Adrenal gland (tissue), 12 donors: Measurements from ENCODE around the gene RAD51B. TPM values are rescaled to one million over a fixed set of nuclear protein-coding genes. Genes with fewer than 3 reads are reported as not detected.

Experiments used
- DNase-seq, 7 donors: peaks; one replicate each; pipeline ENCODE4 v3.0.0-alpha.2; 2019 to 2020
- H3K27ac ChIP-seq, 5 donors: fragments of 200-600 bp; sonication (generic) in 4 of 5; 1 replicate in 3 of 5; 2 replicates in 2 of 5; pipeline versions ENCODE4 v1.5.1 to v1.8.0; 2016 to 2020; ENCODE audit warnings: mild to moderate bottlenecking in 1 of 5
- H3K27me3 ChIP-seq: fragments of 200-600 bp; 2 replicates; pipeline ENCODE4 v1.8.0; 2021
- H3K36me3 ChIP-seq, 2 donors: fragments of 200-600 bp; replicated peaks in 1 of 2; 1 replicate in 1 of 2; 2 replicates in 1 of 2; pipeline versions ENCODE4 v1.5.1 to v1.8.0; 2018 to 2022
- H3K4me1 ChIP-seq, 2 donors: fragments of 200-600 bp; replicated peaks in 1 of 2; 1 replicate in 1 of 2; 2 replicates in 1 of 2; pipeline versions ENCODE4 v1.5.1 to v1.8.0; 2018 to 2021
- H3K4me3 ChIP-seq, 4 donors: fragments of 200-600 bp; sonication (generic) in 3 of 4; one replicate each; pipeline ENCODE4 v1.5.1; 2016 to 2018
- H3K9me3 ChIP-seq, 3 donors: fragments of 200-600 bp; sonication (generic) in 1 of 3; replicated peaks in 1 of 3; 1 replicate in 2 of 3; 2 replicates in 1 of 3; pipeline versions ENCODE4 v1.5.1 to v1.8.0; 2016 to 2021
- CTCF ChIP-seq, 6 experiments: fragments of 450-650 bp in 4 of 6; fragments of 200-600 bp in 2 of 6; sonication (generic) in 1 of 6; IDR thresholded peaks; 1 replicate in 5 of 6; 2 replicates in 1 of 6; pipeline versions ENCODE4 v1.5.1 to v1.8.0; 2016 to 2021; ENCODE audit warnings: antibody characterized with exemption in 6 of 6, mild to moderate bottlenecking in 2 of 6, moderate library complexity in 1 of 6
- POLR2A ChIP-seq, 2 donors: fragments of 450-650 bp; IDR thresholded peaks; one replicate each; pipeline ENCODE4 v1.6.1; 2017; ENCODE audit warnings: antibody characterized with exemption in 2 of 2, mild to moderate bottlenecking in 2 of 2, moderate library complexity in 1 of 2
- WGBS, 4 donors: extraction: QIAGEN DNeasy Blood & Tissue Kit in 2 of 4; methylation state at CpG; one replicate each; pipeline versions ENCODE4 v1.1.5 to v1.1.7; 2013 to 2017; 5-methylcytosine and 5-hydroxymethylcytosine counted together
- intact Hi-C, 2 donors: fragments of 100-400 bp; cut with DNase I; formaldehyde crosslinking; loops; one replicate each; pipeline versions ENCODE4 v1.14.1 to v1.15.0; 2022 to 2023
- polyA plus RNA-seq, 3 donors: library from polyadenylated mRNA; stranded (reverse); fragments of 200-250 nt in 2 of 3; fragments of 350-450 nt in 1 of 3; fragmentation: Illumina TruSeq in 1 of 3; extraction: RNeasy Lipid Tissue Mini Kit (QIAGEN cat#74804) in 1 of 3; gene quantifications; one replicate each; pipeline ENCODE4 v1.2.3, GENCODE V29; 2013 to 2014
- total RNA-seq, 9 donors: library from RNA; depleted of rRNA in 4 of 9; stranded (reverse); fragments of >200 nt in 4 of 9; fragments of 120-200 nt in 1 of 9; fragmentation: NEBNext Ultra II Directional in 1 of 9; extraction: Animal tissue kit (Norgen Biotek cat#: 25700) in 1 of 9; gene quantifications; one replicate each; pipeline versions ENCODE4 v1.1.0 to v1.2.4, GENCODE V29; 2013 to 2023
- donor health status: healthy with polysubstance abuse.
- donor health status: Bipolar disorder and iron deficiency.
- donor health status: DM: yes; HTN: yes; CAD: no.
- donor health status: DM: no; HTN: no; CAD: no.
- donor health status: DM: no; HTN: no; CAD: no.
- donor health status: DM: yes; HTN: yes; CAD: no.

The RAD51B gene
- total and polyA plus RNA-seq, 12 donors, result 2.3 to 24.6 (median 12.4) TPM

GRCh38 chr14:68413509-68413908 lies 593.9 kb downstream of the RAD51B start:
- no peak overlapping the region for H3K27ac ChIP-seq
- TF ChIP-seq CTCF (IDR thresholded peaks at IDR 0.05), result no peak
- H3K27me3 ChIP-seq, result no peaks in the 10 kb centered on the region
- no peaks in the 10 kb centered on the region for H3K36me3 ChIP-seq
- H3K4me1 ChIP-seq, result peaks cover 0 to 12% of the 10 kb centered on the region in 2 donors
- 95 to 100% (median 97%) methylated on average over 3 of the region's 3 CpGs for WGBS, 4 donors
- H3K4me3 ChIP-seq, result no peak overlapping the region
- intact Hi-C loops, result no loop called here
- H3K9me3 ChIP-seq, result no peaks in the 10 kb centered on the region
- no peak for DNase-seq

GRCh38 chr14:68414121-68414520 lies 594.5 kb downstream of the RAD51B start:
- peak overlapping the region in 1 of 5 donors; percentile 59 for H3K27ac ChIP-seq
- H3K9me3 ChIP-seq, result no peaks in the 10 kb centered on the region
- TF ChIP-seq CTCF (IDR thresholded peaks at IDR 0.05), result no peak
- no peak for TF ChIP-seq POLR2A (IDR thresholded peaks at IDR 0.05)
- intact Hi-C loops, result no loop called here
- H3K4me1 ChIP-seq, result peaks cover 0 to 16% of the 10 kb centered on the region in 2 donors
- no peak overlapping the region for H3K4me3 ChIP-seq
- no peak for DNase-seq
- no peaks in the 10 kb centered on the region for H3K36me3 ChIP-seq
- WGBS, 4 donors, result 83 to 87% (median 85%) methylated on average over 2 of the region's 2 CpGs
- H3K27me3 ChIP-seq, result no peaks in the 10 kb centered on the region

- Histone ChIP-seq H3K36me3 (no peaks in the 10 kb centered on the region), H3K4me1 (peaks cover 0 to 10% of the 10 kb centered on the region in 2 donors), H3K27ac (no peak overlapping the region), H3K4me3 (no peak overlapping the region), H3K27me3 (no peaks in the 10 kb centered on the region), H3K9me3 (no peaks in the 10 kb centered on the region)
- intact Hi-C loops, result no loop called here
- WGBS, 4 donors, result 79 to 92% (median 83%) methylated on average over 4 of the region's 4 CpGs
- TF ChIP-seq POLR2A (IDR thresholded peaks at IDR 0.05) (no peak), CTCF (IDR thresholded peaks at IDR 0.05) (no peak)
- no peak for DNase-seq
These were observed 596.6 kb downstream of the RAD51B start for GRCh38 chr14:68416171-68416570.

GRCh38 chr14:68417009-68417650 lies 597.6 kb downstream of the RAD51B start:
- DNase-seq, result no peak
- no peak for TF ChIP-seq POLR2A (IDR thresholded peaks at IDR 0.05)
- TF ChIP-seq CTCF (IDR thresholded peaks at IDR 0.05), result no peak
- intact Hi-C loops, result no loop called here
- H3K27ac ChIP-seq, result no peak overlapping the region
- H3K27me3 ChIP-seq, result no peaks in the 10 kb centered on the region
- H3K4me3 ChIP-seq, result no peak overlapping the region
- peaks cover 0 to 10% of the 10 kb centered on the region in 2 donors for H3K4me1 ChIP-seq
- no peaks in the 10 kb centered on the region for H3K9me3 ChIP-seq
- no peaks in the 10 kb centered on the region for H3K36me3 ChIP-seq
- WGBS, 4 donors, result 92 to 96% (median 94%) methylated on average over 5 of the region's 5 CpGs
